Trophoblast cell (in vitro differentiated cells and primary cell): ENCODE results near the gene MAGEA8.
"Not testable (repeated sequence)": the region's sequence is repeated elsewhere in the genome, so short reads cannot be mapped to it uniquely, and the experiment has no call there.

ENCODE experiments used
- DNase-seq, 2 donors: peaks; one replicate each; pipeline ENCODE4 v3.0.0-alpha.2; 2016
- H2AFZ ChIP-seq: 2 replicates; pipeline ENCODE4 v1.6.1; 2013; ENCODE audit warnings: low read length, moderate library complexity, mild to moderate bottlenecking; ENCODE audit not compliant: insufficient read depth, poor library complexity
- H2AK5ac ChIP-seq: 2 replicates; pipeline ENCODE4 v1.6.1; 2013; ENCODE audit warnings: mild to moderate bottlenecking, low read length
- H2BK120ac ChIP-seq: 2 replicates; pipeline ENCODE4 v1.6.1; 2013; ENCODE audit warnings: low read length, mild to moderate bottlenecking, moderate library complexity; ENCODE audit not compliant: insufficient read depth, poor library complexity
- H2BK12ac ChIP-seq: 2 replicates; pipeline ENCODE4 v1.6.1; 2013; ENCODE audit warnings: mild to moderate bottlenecking, low read length, moderate library complexity
- H2BK5ac ChIP-seq: 2 replicates; pipeline ENCODE4 v1.6.1; 2013; ENCODE audit warnings: low read length, low read depth, moderate library complexity, mild to moderate bottlenecking; ENCODE audit not compliant: poor library complexity
- H3K14ac ChIP-seq: 2 replicates; pipeline ENCODE4 v1.6.1; 2013; ENCODE audit warnings: mild to moderate bottlenecking, low read length
- H3K18ac ChIP-seq: 2 replicates; pipeline ENCODE4 v1.6.1; 2013; ENCODE audit warnings: mild to moderate bottlenecking, low read length
- H3K23ac ChIP-seq: 2 replicates; pipeline ENCODE4 v1.6.1; 2013; ENCODE audit warnings: low read length
- H3K27ac ChIP-seq: 2 replicates; pipeline ENCODE4 v1.5.1; 2013; ENCODE audit warnings: low read depth, mild to moderate bottlenecking, inconsistent platforms, low read length, moderate library complexity
- H3K27me3 ChIP-seq: 2 replicates; pipeline ENCODE4 v1.6.1; 2013; ENCODE audit warnings: inconsistent platforms, mild to moderate bottlenecking, low read length, moderate library complexity; ENCODE audit not compliant: insufficient read depth
- H3K36me3 ChIP-seq, 2 experiments: 1 replicate in 1 of 2; 2 replicates in 1 of 2; pipeline ENCODE4 v1.6.1; 2013; ENCODE audit warnings: low read length in 2 of 2, mild to moderate bottlenecking in 2 of 2, moderate library complexity in 1 of 2; ENCODE audit not compliant: insufficient read depth in 2 of 2, control insufficient read depth in 1 of 2
- H3K4ac ChIP-seq: 2 replicates; pipeline ENCODE4 v1.6.1; 2013; ENCODE audit warnings: low read depth, mild to moderate bottlenecking, low read length, moderate library complexity
- H3K4me1 ChIP-seq, 2 experiments: 1 replicate in 1 of 2; 2 replicates in 1 of 2; pipeline ENCODE4 v1.6.1; 2013; ENCODE audit warnings: low read length in 2 of 2, mild to moderate bottlenecking in 2 of 2, moderate library complexity in 1 of 2; ENCODE audit not compliant: insufficient read depth in 2 of 2, control insufficient read depth in 1 of 2
- H3K4me2 ChIP-seq: 2 replicates; pipeline ENCODE4 v1.6.1; 2013; ENCODE audit warnings: inconsistent platforms, mild to moderate bottlenecking, low read length, moderate library complexity
- H3K4me3 ChIP-seq: 2 replicates; pipeline ENCODE4 v1.5.1; 2013; ENCODE audit warnings: mild to moderate bottlenecking, low read depth, low read length, inconsistent platforms
- H3K79me1 ChIP-seq: one replicate; pipeline ENCODE4 v1.6.1; 2013; ENCODE audit warnings: low read length
- H3K79me2 ChIP-seq: 2 replicates; pipeline ENCODE4 v1.6.1; 2013; ENCODE audit warnings: low read length, mild to moderate bottlenecking; ENCODE audit not compliant: control insufficient read depth, insufficient read depth, poor library complexity
- H3K9ac ChIP-seq: 2 replicates; pipeline ENCODE4 v1.6.1; 2013; ENCODE audit warnings: mild to moderate bottlenecking, low read length
- H3K9me3 ChIP-seq: 2 replicates; pipeline ENCODE4 v1.6.1; 2013; ENCODE audit warnings: low read depth, mild to moderate bottlenecking, control low read depth, inconsistent platforms, low read length; ENCODE audit not compliant: insufficient read depth
- H4K12ac ChIP-seq: 2 replicates; pipeline ENCODE4 v1.6.1; 2013; ENCODE audit warnings: low read depth, mild to moderate bottlenecking, low read length, moderate library complexity
- H4K8ac ChIP-seq: 2 replicates; pipeline ENCODE4 v1.6.1; 2013; ENCODE audit warnings: low read depth, mild to moderate bottlenecking, low read length, moderate library complexity
- H4K91ac ChIP-seq: one replicate; pipeline ENCODE4 v1.6.1; 2013; ENCODE audit warnings: low read depth, mild to moderate bottlenecking, low read length, moderate library complexity
- WGBS: extraction: QIAGEN DNeasy Blood & Tissue Kit; methylation state at CpG from one replicate; pipeline ENCODE4 v1.1.7; 2013; ENCODE audit warnings: missing lambda C conversion rate; ENCODE audit not compliant: insufficient read length, insufficient coverage; ENCODE audit errors: extremely low coverage; 5-methylcytosine and 5-hydroxymethylcytosine counted together

MAGEA8 gene

GRCh38 chrX:149932970-149933369, 52.0 kb downstream of the MAGEA8 start:
- H3K36me3 ChIP-seq = peaks cover 12 to 15% of the 10 kb centered on the region in 2 experiments
- H3K27me3 ChIP-seq, H2BK5ac ChIP-seq, H3K9ac ChIP-seq, H2BK12ac ChIP-seq, H4K8ac ChIP-seq, H2BK120ac ChIP-seq, H3K23ac ChIP-seq, H3K79me2 ChIP-seq, H3K4me2 ChIP-seq, H3K4me3 ChIP-seq, H3K18ac ChIP-seq, H3K4ac ChIP-seq, H3K9me3 ChIP-seq, DNase-seq, H3K14ac ChIP-seq, H4K91ac ChIP-seq, H3K79me1 ChIP-seq, H2AK5ac ChIP-seq, H3K4me1 ChIP-seq, H3K27ac ChIP-seq, H2AFZ ChIP-seq, H4K12ac ChIP-seq: not testable (repeated sequence)
- WGBS = no CpG with 5 or more reads among the region's 5 CpGs

DNA sequence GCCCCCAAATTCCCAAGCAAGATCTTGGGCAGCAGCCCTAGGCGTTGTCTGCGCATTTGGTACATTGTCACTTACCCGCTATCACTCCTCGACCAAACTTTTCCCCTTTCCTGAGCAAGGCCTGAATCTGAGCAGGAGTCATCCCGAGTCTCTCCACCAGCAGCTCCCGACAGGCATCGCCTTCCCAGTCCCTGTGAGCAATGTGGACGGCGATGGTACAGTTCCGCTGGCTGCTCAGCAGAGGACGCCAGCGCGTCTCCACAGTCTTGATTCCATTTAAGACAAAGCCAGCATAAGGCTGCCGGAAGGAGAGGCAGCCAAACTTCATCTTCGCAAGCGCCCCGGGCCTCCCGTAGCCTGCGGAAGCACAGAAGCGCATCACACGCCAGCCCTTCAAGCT, 52.6 kb downstream of the MAGEA8 start:
- not testable (repeated sequence) for H3K14ac ChIP-seq, H3K23ac ChIP-seq, H3K79me1 ChIP-seq, H2BK12ac ChIP-seq, H2BK5ac ChIP-seq, H3K27ac ChIP-seq, H3K4me1 ChIP-seq, H3K9me3 ChIP-seq, H4K12ac ChIP-seq, H3K4me2 ChIP-seq, H2AFZ ChIP-seq, H3K27me3 ChIP-seq, H3K79me2 ChIP-seq, H3K4me3 ChIP-seq, DNase-seq, H2BK120ac ChIP-seq, H3K18ac ChIP-seq, H2AK5ac ChIP-seq, H3K4ac ChIP-seq, H4K8ac ChIP-seq, H4K91ac ChIP-seq, H3K9ac ChIP-seq
- WGBS = no CpG with 5 or more reads among the region's 21 CpGs
- peaks cover 12 to 15% of the 10 kb centered on the region in 2 experiments for H3K36me3 ChIP-seq
